CD4-positive, alpha-beta T cell treated with Interleukin-21 for 1 hour (primary cell): ENCODE data around the gene CSE1L.
"Not testable (repeated sequence)": the region's sequence is repeated elsewhere in the genome, so short reads cannot be mapped to it uniquely, and the experiment has no call there.

Experiments
- DNase-seq: peaks from one replicate; pipeline ENCODE4 v3.0.0-alpha.2; 2020

CSE1L gene

DNA sequence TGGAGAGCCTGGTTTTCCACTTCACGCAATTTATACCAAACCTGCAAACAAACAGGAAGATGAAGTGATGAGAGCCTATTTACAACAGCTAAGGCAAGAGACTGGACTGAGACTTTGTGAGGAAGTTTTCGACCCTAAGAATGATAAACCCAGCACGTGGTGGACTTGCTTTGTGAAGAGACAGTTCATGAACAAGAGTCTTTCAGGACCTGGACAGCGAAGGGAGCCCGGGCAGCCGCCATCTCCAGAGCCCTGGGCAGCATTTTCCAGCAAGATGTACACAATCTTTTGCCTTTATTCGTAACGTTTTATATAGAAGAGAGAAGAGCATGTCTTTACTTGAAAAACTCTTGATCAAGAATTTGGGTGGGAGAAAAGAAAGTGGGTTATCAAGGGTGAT, 88.7 kb downstream of the CSE1L start:
- DNase-seq: not testable (repeated sequence)

DNA sequence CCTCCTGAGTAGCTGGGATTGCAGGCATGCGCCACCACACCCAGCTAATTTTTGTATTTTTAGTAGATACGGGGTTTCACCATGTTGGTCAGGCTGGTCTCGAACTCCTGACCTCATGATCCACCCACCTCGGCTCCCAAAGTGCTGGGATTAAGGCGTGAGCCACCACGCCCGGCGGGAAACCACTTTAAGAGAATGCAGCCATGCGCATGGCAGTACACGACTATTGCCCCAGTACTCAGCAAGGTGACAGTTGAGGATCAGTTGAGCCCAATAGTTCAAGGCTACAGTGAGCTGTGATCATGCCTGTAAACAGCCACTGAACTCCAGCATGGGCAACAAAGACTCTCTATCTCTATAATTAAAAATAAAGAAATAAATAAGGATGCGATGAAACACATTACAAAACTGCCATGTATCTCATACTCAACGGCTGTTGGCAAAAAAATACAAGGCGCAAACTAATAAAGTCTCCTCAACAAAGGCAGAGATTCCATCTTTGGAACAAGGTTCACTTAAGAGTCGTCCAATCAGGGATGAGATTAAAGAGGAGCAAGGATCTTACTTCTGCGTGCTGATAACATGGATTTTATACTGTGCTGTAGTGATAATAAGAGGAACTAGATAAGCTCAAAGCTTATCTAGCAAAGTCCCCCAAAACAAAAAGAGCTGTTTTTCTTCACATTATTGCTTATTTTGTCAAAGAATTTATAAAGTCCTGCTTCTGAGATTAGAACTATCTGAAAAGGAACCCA, 90.9 kb downstream of the CSE1L start:
- no peak for DNase-seq

DNA sequence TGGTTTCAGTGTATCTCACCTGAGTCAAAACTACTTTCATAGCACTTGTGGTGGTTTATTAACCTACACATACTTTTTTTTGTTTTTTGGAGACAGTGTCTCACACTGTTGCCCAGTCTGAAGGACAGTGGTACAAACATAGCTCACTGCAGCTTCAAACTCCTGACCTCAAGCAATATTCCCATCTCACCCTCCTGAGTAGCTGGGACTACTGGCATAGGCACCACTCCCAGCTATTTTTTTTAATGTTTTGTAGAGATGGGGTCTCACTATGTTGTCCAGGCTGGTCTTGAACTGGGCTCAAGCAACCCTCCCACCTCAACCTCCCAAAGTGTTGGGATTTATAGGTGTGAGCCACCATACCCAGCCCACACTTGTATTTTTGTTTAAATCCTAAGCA, 92.3 kb downstream of the CSE1L start:
- DNase-seq: no peak

DNA sequence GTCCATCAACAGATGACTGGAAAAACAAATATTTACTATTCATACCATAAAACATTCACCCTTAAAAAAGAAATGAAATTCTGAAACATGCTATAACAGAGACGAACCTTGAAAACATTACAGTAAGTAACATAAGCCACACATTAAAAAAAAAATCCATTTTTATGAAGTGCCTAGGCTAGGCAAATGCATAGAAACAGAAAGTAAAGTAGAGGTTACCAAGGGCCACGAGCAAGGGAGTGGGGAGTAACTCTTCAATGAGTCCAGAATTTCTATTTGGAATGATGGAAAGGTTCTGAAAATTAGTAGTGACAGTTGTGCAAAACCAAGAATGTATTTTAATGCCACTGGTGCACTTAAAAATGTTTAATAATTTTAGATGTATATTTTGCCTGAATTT, 94.3 kb downstream of the CSE1L start:
- no peak for DNase-seq

DNA sequence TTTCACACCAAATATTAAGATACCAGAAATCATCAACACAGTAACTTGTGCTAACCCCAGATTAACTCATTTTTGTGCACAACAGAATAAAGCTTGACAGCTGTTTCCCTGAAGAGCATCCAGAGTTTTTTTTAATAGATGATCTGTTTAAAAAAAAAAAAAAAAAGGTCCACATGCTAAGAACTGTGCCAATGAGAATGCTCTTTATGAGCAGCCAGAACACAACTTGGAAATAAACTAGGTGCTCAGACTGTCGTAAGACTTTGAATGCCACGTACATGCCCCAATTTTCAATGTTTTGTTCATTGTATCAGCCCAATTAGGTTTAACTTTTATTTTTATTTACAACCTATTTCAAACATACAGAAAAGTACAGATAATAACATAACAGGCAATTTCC, 94.7 kb downstream of the CSE1L start:
- DNase-seq: no peak
